Prostate gland (tissue), 2 donors: ENCODE results near the gene NR1I2.

Source experiments
- CTCF ChIP-seq, 4 experiments: fragments of 200-600 bp in 2 of 4; fragments of 450-650 bp in 2 of 4; sonication (generic) in 2 of 4; IDR thresholded peaks; 1 replicate in 3 of 4; 2 replicates in 1 of 4; pipeline ENCODE4 v1.5.1; 2016 to 2019; ENCODE audit warnings: antibody characterized with exemption in 4 of 4, mild to moderate bottlenecking in 2 of 4, moderate library complexity in 2 of 4
- POLR2A ChIP-seq: fragments of 450-650 bp; IDR thresholded peaks from one replicate; pipeline ENCODE4 v1.6.1; 2016; ENCODE audit warnings: antibody characterized with exemption, mild to moderate bottlenecking
- POLR2AphosphoS5 ChIP-seq: sonication (generic); formaldehyde crosslinking; IDR thresholded peaks from one replicate; pipeline ENCODE4 v1.6.1; 2017; ENCODE audit warnings: antibody characterized with exemption

- TF ChIP-seq CTCF (IDR thresholded peaks at IDR 0.05) = no peak
- TF ChIP-seq POLR2A = no peak
- TF ChIP-seq POLR2AphosphoS5 = no peak
Observed at GRCh38 chr3:119747357-119747756, 34.5 kb upstream of the NR1I2 start.
